GM12865 (cell line): ENCODE results near the gene TSACC.

Source experiments
- DNase-seq: peaks from one replicate; pipeline ENCODE4 v3.0.0; 2010; ENCODE audit warnings: low read depth
- H3K4me3 ChIP-seq: 2 replicates; pipeline ENCODE4 v1.5.1; 2011; ENCODE audit warnings: mild to moderate bottlenecking, low read depth, low read length, control low read depth
- TF ChIP-seq, protein P1 (sequence below): IDR thresholded peaks from 2 replicates; pipeline ENCODE4 v1.5.1; 2011; ENCODE audit warnings: low read length, control low read depth, low read depth, inconsistent platforms; ENCODE audit not compliant: insufficient read depth; ENCODE audit errors: missing control alignments

TSACC gene

GRCh38 chr1:156384658-156385057 lies 46.3 kb downstream of the TSACC start:
- TF ChIP-seq, protein P1, sequence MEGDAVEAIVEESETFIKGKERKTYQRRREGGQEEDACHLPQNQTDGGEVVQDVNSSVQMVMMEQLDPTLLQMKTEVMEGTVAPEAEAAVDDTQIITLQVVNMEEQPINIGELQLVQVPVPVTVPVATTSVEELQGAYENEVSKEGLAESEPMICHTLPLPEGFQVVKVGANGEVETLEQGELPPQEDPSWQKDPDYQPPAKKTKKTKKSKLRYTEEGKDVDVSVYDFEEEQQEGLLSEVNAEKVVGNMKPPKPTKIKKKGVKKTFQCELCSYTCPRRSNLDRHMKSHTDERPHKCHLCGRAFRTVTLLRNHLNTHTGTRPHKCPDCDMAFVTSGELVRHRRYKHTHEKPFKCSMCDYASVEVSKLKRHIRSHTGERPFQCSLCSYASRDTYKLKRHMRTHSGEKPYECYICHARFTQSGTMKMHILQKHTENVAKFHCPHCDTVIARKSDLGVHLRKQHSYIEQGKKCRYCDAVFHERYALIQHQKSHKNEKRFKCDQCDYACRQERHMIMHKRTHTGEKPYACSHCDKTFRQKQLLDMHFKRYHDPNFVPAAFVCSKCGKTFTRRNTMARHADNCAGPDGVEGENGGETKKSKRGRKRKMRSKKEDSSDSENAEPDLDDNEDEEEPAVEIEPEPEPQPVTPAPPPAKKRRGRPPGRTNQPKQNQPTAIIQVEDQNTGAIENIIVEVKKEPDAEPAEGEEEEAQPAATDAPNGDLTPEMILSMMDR, result no peak
- DNase-seq, result no peak
- H3K4me3 ChIP-seq, result no peak overlapping the region

GRCh38 chr1:156385534-156386031 lies 47.3 kb downstream of the TSACC start:
- peak; percentile 77 for DNase-seq
- TF ChIP-seq, protein P1, result peak; percentile 75
- no peak overlapping the region for H3K4me3 ChIP-seq

GRCh38 chr1:156386134-156386901 lies 48.0 kb downstream of the TSACC start:
- DNase-seq, result no peak
- H3K4me3 ChIP-seq, result no peak overlapping the region
- TF ChIP-seq, protein P1, result no peak

DNA sequence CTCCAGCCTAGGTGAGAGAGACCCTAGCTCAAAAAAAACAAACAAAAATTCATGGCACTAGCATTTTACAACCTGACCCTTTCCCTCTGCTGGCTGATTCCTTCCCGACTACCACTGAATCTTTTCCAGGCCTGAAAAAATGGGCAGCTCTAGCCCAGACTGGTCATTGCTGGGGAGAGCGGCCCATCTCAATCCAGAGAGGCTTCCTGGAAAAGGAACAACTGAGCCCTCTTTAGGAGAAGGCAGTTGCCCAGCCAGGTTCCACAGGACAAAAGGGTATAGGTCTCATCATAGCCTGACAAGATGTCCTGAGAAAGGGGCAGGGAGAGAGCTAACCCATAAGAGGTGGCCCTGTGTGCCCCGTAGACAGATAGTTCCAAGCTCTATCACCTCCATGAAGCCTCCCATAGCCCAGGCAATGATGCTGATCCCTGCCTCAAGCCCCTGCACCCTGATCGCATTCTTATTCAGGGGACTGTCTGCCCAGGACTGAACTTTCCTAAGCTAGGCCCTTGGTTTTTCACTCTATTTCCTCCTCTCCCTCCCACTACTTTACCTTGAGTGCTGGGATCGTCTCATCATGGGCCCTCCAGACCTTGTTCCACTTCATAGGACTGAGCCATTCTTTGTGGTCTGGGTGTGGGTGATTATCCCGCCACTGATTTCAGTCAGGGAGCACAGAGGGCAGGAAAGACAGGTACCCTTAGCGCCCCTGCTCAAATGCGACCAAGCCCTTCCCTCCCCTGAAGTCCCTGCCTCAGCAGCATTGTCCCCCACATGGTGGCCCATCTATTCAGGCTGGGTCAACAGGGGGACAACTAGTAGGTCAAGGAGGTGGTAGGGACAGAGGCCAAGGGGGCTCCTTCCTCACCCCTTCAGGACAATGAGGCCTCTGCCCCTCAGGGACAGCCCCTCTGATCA lies 48.9 kb downstream of the TSACC start:
- DNase-seq, result no peak
- no peak overlapping the region for H3K4me3 ChIP-seq
- TF ChIP-seq, protein P1, result no peak

DNA sequence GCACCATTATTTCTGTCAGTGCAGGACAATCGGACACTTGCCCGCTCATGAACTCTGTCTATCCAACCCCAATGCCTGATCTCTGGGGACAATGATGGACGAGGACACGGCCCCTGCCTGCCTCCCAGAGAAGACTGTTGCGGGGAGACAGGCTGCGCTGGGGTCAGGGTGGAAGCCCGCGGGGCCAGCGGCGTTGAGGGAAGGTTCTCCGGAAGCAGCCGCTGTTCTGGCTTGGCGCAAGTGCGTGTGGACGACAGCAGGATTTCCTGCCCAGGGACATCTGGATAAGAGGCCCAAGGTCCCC lies 49.5 kb downstream of the TSACC start:
- H3K4me3 ChIP-seq, result no peak overlapping the region
- TF ChIP-seq, protein P1, result no peak
- DNase-seq, result no peak

DNA sequence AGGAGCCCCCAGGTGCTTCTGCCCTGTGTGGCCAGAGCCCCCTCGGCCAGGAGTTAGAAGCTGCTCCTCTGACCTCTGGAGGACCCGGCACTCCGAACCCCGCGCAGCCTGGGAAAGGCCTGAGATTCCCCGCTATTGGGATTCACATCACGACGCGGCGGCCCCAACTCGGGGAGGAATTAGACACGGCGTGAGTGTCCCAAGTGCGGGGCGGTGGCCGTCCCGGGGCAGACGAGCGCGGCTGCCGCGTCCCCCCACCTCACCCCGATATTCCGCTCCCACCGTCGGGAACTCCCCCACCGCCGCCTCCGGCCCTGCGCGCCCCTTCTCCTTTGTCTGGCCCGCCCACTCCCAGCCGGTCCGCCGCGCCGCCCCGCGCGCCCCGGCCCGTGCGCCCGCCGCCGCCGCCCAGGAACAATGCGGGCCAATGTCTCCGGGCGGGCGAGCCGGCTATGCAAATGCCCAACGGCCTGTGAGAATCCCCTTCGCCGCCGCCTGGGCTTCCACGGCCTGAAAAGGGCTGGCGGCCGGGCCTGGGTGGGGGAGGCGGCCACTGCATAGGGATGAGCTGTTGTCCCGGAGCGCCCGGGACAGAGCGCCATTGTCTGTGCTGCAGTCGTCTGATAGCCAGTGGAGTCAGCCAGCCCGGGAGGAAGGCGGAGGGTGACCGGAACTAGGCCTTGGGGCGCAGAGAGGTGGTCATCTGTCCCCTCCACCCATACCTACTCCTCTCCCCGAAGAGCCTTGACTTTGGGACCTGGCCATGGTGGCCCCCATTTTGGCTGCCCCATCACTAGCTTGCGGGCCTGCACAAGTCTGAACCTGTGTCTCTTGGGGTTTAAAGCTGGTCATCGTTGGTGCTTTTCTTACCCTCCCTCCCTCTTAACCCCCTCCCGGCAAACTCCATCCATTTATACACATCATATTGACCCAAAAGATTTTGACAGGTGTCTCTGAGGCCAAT lies 50.1 kb downstream of the TSACC start:
- no peak for DNase-seq
- TF ChIP-seq, protein P1, result no peak
- H3K4me3 ChIP-seq, result no peak overlapping the region
